H9 (cell line): ENCODE data around the gene LGALS8. TPM values are rescaled to one million over a fixed set of nuclear protein-coding genes. Genes with fewer than 3 reads are reported as not detected.
A peak's percentile ranks its signal among the peaks of the same experiment; 100 is the strongest.

ENCODE experiments used
- DNase-seq: peaks from one replicate; pipeline ENCODE4 v3.0.0-alpha.2; 2017
- H2AFZ ChIP-seq: one replicate; pipeline ENCODE4 v1.6.1; 2013; ENCODE audit warnings: mild to moderate bottlenecking, low read length, control low read depth, moderate library complexity
- H2AK5ac ChIP-seq: 2 replicates; pipeline ENCODE4 v1.6.1; 2013; ENCODE audit warnings: low read length, control low read depth, mixed read lengths; ENCODE audit not compliant: insufficient read length
- H2BK120ac ChIP-seq: one replicate; pipeline ENCODE4 v1.6.1; 2013; ENCODE audit warnings: low read depth, mild to moderate bottlenecking, low read length, control low read depth, inconsistent platforms; ENCODE audit not compliant: poor library complexity, severe bottlenecking
- H2BK12ac ChIP-seq: 2 replicates; pipeline ENCODE4 v1.6.1; 2013; ENCODE audit warnings: low read length, control low read depth, mixed read lengths, low read depth; ENCODE audit not compliant: insufficient read length
- H2BK15ac ChIP-seq: 2 replicates; pipeline ENCODE4 v1.6.1; 2013; ENCODE audit warnings: low read depth, low read length, control low read depth
- H2BK20ac ChIP-seq: one replicate; pipeline ENCODE4 v1.6.1; 2013; ENCODE audit warnings: low read depth, mild to moderate bottlenecking, low read length, control low read depth, inconsistent platforms; ENCODE audit not compliant: poor library complexity, severe bottlenecking
- H2BK5ac ChIP-seq: 2 replicates; pipeline ENCODE4 v1.6.1; 2013; ENCODE audit warnings: low read length, control low read depth, mixed read lengths; ENCODE audit not compliant: insufficient read length
- H3K14ac ChIP-seq: 2 replicates; pipeline ENCODE4 v1.6.1; 2013; ENCODE audit warnings: low read length, control low read depth; ENCODE audit not compliant: insufficient read depth
- H3K18ac ChIP-seq: 2 replicates; pipeline ENCODE4 v1.6.1; 2013; ENCODE audit warnings: low read depth, mild to moderate bottlenecking, mixed read lengths, low read length, control low read depth; ENCODE audit not compliant: insufficient read length
- H3K23ac ChIP-seq: 2 replicates; pipeline ENCODE4 v1.6.1; 2013; ENCODE audit warnings: low read length, control low read depth, mixed read lengths, low read depth; ENCODE audit not compliant: insufficient read length
- H3K23me2 ChIP-seq: 2 replicates; pipeline ENCODE4 v1.6.1; 2013; ENCODE audit warnings: low read depth, mild to moderate bottlenecking, mixed read lengths, low read length, control low read depth; ENCODE audit not compliant: insufficient read length, poor library complexity, severe bottlenecking
- H3K27ac ChIP-seq: 2 replicates; pipeline ENCODE4 v1.5.1; 2013; ENCODE audit warnings: low read length, control low read depth, mixed read lengths, low read depth; ENCODE audit not compliant: insufficient read length
- H3K27me3 ChIP-seq: 2 replicates; pipeline ENCODE4 v1.6.1; 2013; ENCODE audit warnings: low read length, control low read depth, inconsistent platforms; ENCODE audit not compliant: insufficient read depth
- H3K4ac ChIP-seq: 2 replicates; pipeline ENCODE4 v1.6.1; 2013; ENCODE audit warnings: low read depth, mild to moderate bottlenecking, control low read depth, inconsistent platforms, low read length, moderate library complexity
- H3K4me1 ChIP-seq: 2 replicates; pipeline ENCODE4 v1.6.1; 2013; ENCODE audit warnings: low read length, control low read depth, inconsistent platforms; ENCODE audit not compliant: insufficient read depth
- H3K4me2 ChIP-seq: 2 replicates; pipeline ENCODE4 v1.6.1; 2013; ENCODE audit warnings: low read length, control low read depth, mixed read lengths; ENCODE audit not compliant: insufficient read length, insufficient read depth
- H3K56ac ChIP-seq: 2 replicates; pipeline ENCODE4 v1.6.1; 2013; ENCODE audit warnings: low read depth, mild to moderate bottlenecking, mixed read lengths, low read length, control low read depth; ENCODE audit not compliant: insufficient read length
- H3K79me1 ChIP-seq: 2 replicates; pipeline ENCODE4 v1.6.1; 2013; ENCODE audit warnings: low read depth, mild to moderate bottlenecking, moderate library complexity, low read length, control low read depth, inconsistent platforms; ENCODE audit not compliant: insufficient read depth, poor library complexity, severe bottlenecking
- H3K79me2 ChIP-seq: 2 replicates; pipeline ENCODE4 v1.6.1; 2013; ENCODE audit warnings: low read length, control low read depth, inconsistent platforms; ENCODE audit not compliant: insufficient read depth
- H3K9ac ChIP-seq: 2 replicates; pipeline ENCODE4 v1.6.1; 2013; ENCODE audit warnings: low read length, control low read depth, mixed read lengths; ENCODE audit not compliant: insufficient read length; ENCODE audit errors: extremely low read depth
- H3K9me3 ChIP-seq: one replicate; pipeline ENCODE4 v1.6.1; 2013; ENCODE audit warnings: low read depth, low read length, inconsistent platforms; ENCODE audit not compliant: control insufficient read depth
- H3T11ph ChIP-seq: one replicate; pipeline ENCODE4 v1.6.1; 2013; ENCODE audit warnings: mild to moderate bottlenecking, low read length, control low read depth, inconsistent platforms
- H4K20me1 ChIP-seq: one replicate; pipeline ENCODE4 v1.6.1; 2013; ENCODE audit not compliant: control insufficient read depth, insufficient read length, insufficient read depth
- H4K5ac ChIP-seq: 2 replicates; pipeline ENCODE4 v1.6.1; 2013; ENCODE audit warnings: low read depth, mild to moderate bottlenecking, mixed read lengths, low read length, control low read depth; ENCODE audit not compliant: insufficient read length
- H4K8ac ChIP-seq: replicated peaks from 2 replicates; pipeline ENCODE4 v1.6.1; 2013; ENCODE audit warnings: low read length, control low read depth, mixed read lengths, low read depth; ENCODE audit not compliant: insufficient read length
- H4K91ac ChIP-seq: 2 replicates; pipeline ENCODE4 v1.6.1; 2013; ENCODE audit warnings: low read depth, mild to moderate bottlenecking, moderate library complexity, mixed read lengths, low read length, control low read depth; ENCODE audit not compliant: insufficient read length
- H3K27ac Mint-ChIP-seq, 3 experiments: 2 replicates in 2 of 3; 3 replicates in 1 of 3; pipeline ENCODE4 v1.8.0; 2020 to 2021; ENCODE audit warnings: mixed read lengths in 3 of 3, mild to moderate bottlenecking in 1 of 3, moderate library complexity in 1 of 3
- H3K27me3 Mint-ChIP-seq: 2 replicates; pipeline ENCODE4 v1.8.0; 2021; ENCODE audit warnings: low read depth, mild to moderate bottlenecking, moderate library complexity, mixed read lengths
- H3K36me3 Mint-ChIP-seq, 3 experiments: 2 replicates in 2 of 3; 3 replicates in 1 of 3; pipeline ENCODE4 v1.8.0; 2020 to 2021; ENCODE audit warnings: low read depth in 3 of 3, mixed read lengths in 3 of 3; ENCODE audit not compliant: insufficient read depth in 1 of 3
- H3K4me1 Mint-ChIP-seq, 2 experiments: 2 replicates each; pipeline ENCODE4 v1.8.0; 2020; ENCODE audit warnings: mixed read lengths in 2 of 2
- H3K4me3 Mint-ChIP-seq, 2 experiments: 2 replicates in 1 of 2; 3 replicates in 1 of 2; pipeline ENCODE4 v1.8.0; 2020 to 2021; ENCODE audit warnings: mild to moderate bottlenecking in 2 of 2, mixed read lengths in 2 of 2, moderate library complexity in 1 of 2
- H3K9me3 Mint-ChIP-seq, 2 experiments: 2 replicates in 1 of 2; 3 replicates in 1 of 2; pipeline ENCODE4 v1.8.0; 2020; ENCODE audit warnings: mild to moderate bottlenecking in 2 of 2, mixed read lengths in 2 of 2, moderate library complexity in 1 of 2
- CTCF ChIP-seq: fragments of 200-600 bp; sonication (generic); conservative IDR thresholded peaks from 3 replicates; pipeline ENCODE4 v1.8.0; 2021; ENCODE audit warnings: antibody characterized with exemption, mild to moderate bottlenecking
- WGBS: extraction: QIAGEN DNeasy Blood & Tissue Kit; methylation state at CpG from one replicate; pipeline ENCODE4 v1.1.7; 2013; ENCODE audit warnings: missing lambda C conversion rate, low lambda C conversion rate, mixed read lengths; ENCODE audit not compliant: insufficient read length; ENCODE audit errors: extremely low coverage; 5-methylcytosine and 5-hydroxymethylcytosine counted together
- total RNA-seq: library from RNA; stranded (reverse); gene quantifications from 2 replicates; pipeline ENCODE4 v1.2.1, GENCODE V29; 2021

Gene LGALS8
- total RNA-seq, 1 experiment from 2014 or later, result 14.2 TPM

GRCh38 chr1:236560213-236560771 is 36.5 kb downstream of the LGALS8 start:
- no peak overlapping the region for H2BK12ac ChIP-seq
- H2BK120ac ChIP-seq, result no peak overlapping the region
- H4K20me1 ChIP-seq, result no peaks in the 10 kb centered on the region
- H3K4me2 ChIP-seq, result no peak overlapping the region
- H3K23me2 ChIP-seq, result no peaks in the 10 kb centered on the region
- no peak overlapping the region for H2BK20ac ChIP-seq
- H3K14ac ChIP-seq, result no peak overlapping the region
- H3K79me2 ChIP-seq, result no peaks in the 10 kb centered on the region
- H2AFZ ChIP-seq, result no peak overlapping the region
- no peak overlapping the region for H3K23ac ChIP-seq
- H3K27me3 ChIP-seq, result no peaks in the 10 kb centered on the region
- H2BK5ac ChIP-seq, result no peak overlapping the region
- no peak for DNase-seq
- no peak overlapping the region for H3K18ac ChIP-seq
- Mint-ChIP-seq H3K27ac (0 out of 7 replicates have a peak overlapping the region, but pooled peaks of 1 of the 3 experiments have one; percentile 28), H3K9me3 (no peaks in the 10 kb centered on the region), H3K4me3 (no peak overlapping the region), H3K36me3 (peaks cover 35 to 92% (median 85%) of the 10 kb centered on the region in 3 experiments; a peak in 6 of 7 replicates), H3K27me3 (no peaks in the 10 kb centered on the region), H3K4me1 (no peaks in the 10 kb centered on the region)
- H3T11ph ChIP-seq, result no peak overlapping the region
- no peak overlapping the region for H4K8ac ChIP-seq
- no peak overlapping the region for H3K4ac ChIP-seq
- no peak overlapping the region for H3K56ac ChIP-seq
- H2AK5ac ChIP-seq, result no peak overlapping the region
- no peaks in the 10 kb centered on the region for H3K4me1 ChIP-seq
- H3K27ac ChIP-seq, result no peak overlapping the region
- H3K9ac ChIP-seq, result no peak overlapping the region
- no peaks in the 10 kb centered on the region for H3K9me3 ChIP-seq
- H4K91ac ChIP-seq, result no peak overlapping the region
- H3K79me1 ChIP-seq, result no peaks in the 10 kb centered on the region
- peak; percentile 43; the same call in 2 of the 3 replicates for TF ChIP-seq CTCF
- H4K5ac ChIP-seq, result no peak overlapping the region
- WGBS, result no CpG with 5 or more reads among the region's 7 CpGs
- H2BK15ac ChIP-seq, result no peak overlapping the region
